ENCODE data around the gene ARHGAP10.

- TF ChIP-seq CTCF (IDR thresholded peaks at IDR 0.05): no peak
- no peak for TF ChIP-seq POLR2A (IDR thresholded peaks at IDR 0.05)
These were observed 24.5 kb downstream of the ARHGAP10 start for GRCh38 chr4:147756417-147756816.
